ENCODE results near the gene ASTN2.

ASTN2 gene

GRCh38 chr9:116543731-116544400, 871.0 kb downstream of the ASTN2 start:
- no peak for DNase-seq (ENCODE audit: low read depth, low spot score)
- Histone ChIP-seq H3K9ac (ENCODE audit: insufficient read length, low read depth) (no peak overlapping the region), H3K9me3 (ENCODE audit: insufficient read depth, low read length) (no peaks in the 10 kb centered on the region), H3K36me3 (ENCODE audit: insufficient read depth, insufficient read length, low read length) (no peaks in the 10 kb centered on the region), H3K4me1 (ENCODE audit: insufficient read depth, insufficient read length) (peaks cover 5% of the 10 kb centered on the region), H3K27me3 (ENCODE audit: insufficient read depth, insufficient read length) (no peaks in the 10 kb centered on the region), H3K4me3 (ENCODE audit: insufficient read length, low read depth) (no peak overlapping the region)
- TF ChIP-seq YY1 (IDR thresholded peaks at IDR 0.05; ENCODE audit: insufficient read depth, insufficient read length): no peak
- TF ChIP-seq SUZ12 (IDR thresholded peaks at IDR 0.05; ENCODE audit: extremely low read depth, insufficient read depth, insufficient read length): no peak
- TF ChIP-seq ZNF274 (IDR thresholded peaks at IDR 0.05; ENCODE audit: low read depth, low read length): no peak

- Histone ChIP-seq H3K9ac (ENCODE audit: insufficient read length, low read depth) (no peak overlapping the region), H3K4me3 (ENCODE audit: insufficient read length, low read depth) (no peak overlapping the region), H3K36me3 (ENCODE audit: insufficient read depth, insufficient read length, low read length) (no peaks in the 10 kb centered on the region), H3K27me3 (ENCODE audit: insufficient read depth, insufficient read length) (no peaks in the 10 kb centered on the region), H3K9me3 (ENCODE audit: insufficient read depth, low read length) (peaks cover 18% of the 10 kb centered on the region), H3K4me1 (ENCODE audit: insufficient read depth, insufficient read length) (no peaks in the 10 kb centered on the region)
- TF ChIP-seq ZNF274 (IDR thresholded peaks at IDR 0.05; ENCODE audit: low read depth, low read length) (no peak), YY1 (IDR thresholded peaks at IDR 0.05; ENCODE audit: insufficient read depth, insufficient read length) (no peak), SUZ12 (IDR thresholded peaks at IDR 0.05; ENCODE audit: extremely low read depth, insufficient read depth, insufficient read length) (no peak)
- DNase-seq (ENCODE audit: low read depth, low spot score): no peak
Measured at GRCh38 chr9:116541402-116541801, 873.5 kb downstream of the ASTN2 start.

DNA sequence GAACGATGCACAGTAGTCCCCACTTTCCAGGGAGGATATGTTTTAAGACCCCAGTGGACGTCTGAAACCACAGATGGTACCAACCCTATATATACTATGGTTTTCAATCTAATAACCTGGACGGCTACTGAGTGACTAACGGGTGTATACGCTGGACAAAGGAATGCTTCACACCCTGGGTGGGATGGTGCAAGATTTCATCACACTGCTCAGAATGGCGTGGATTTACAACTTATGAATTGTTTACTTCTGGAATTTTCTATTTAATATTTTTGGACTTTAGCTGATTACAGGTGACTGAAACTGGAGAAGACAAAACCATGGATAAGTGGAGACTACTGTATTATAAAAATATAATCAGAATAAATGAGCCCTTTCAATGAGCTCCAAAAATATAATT, 875.3 kb downstream of the ASTN2 start:
- H3K4me3 ChIP-seq (ENCODE audit: insufficient read length, low read depth): no peak overlapping the region
- H3K9ac ChIP-seq (ENCODE audit: insufficient read length, low read depth): no peak overlapping the region
- no peaks in the 10 kb centered on the region for H3K4me1 ChIP-seq (ENCODE audit: insufficient read depth, insufficient read length)
- TF ChIP-seq YY1 (IDR thresholded peaks at IDR 0.05; ENCODE audit: insufficient read depth, insufficient read length) (no peak), ZNF274 (IDR thresholded peaks at IDR 0.05; ENCODE audit: low read depth, low read length) (no peak), SUZ12 (IDR thresholded peaks at IDR 0.05; ENCODE audit: extremely low read depth, insufficient read depth, insufficient read length) (no peak)
- H3K27me3 ChIP-seq (ENCODE audit: insufficient read depth, insufficient read length): no peaks in the 10 kb centered on the region
- H3K36me3 ChIP-seq (ENCODE audit: insufficient read depth, insufficient read length, low read length): no peaks in the 10 kb centered on the region
- no peak for DNase-seq (ENCODE audit: low read depth, low spot score)
- peaks cover 18% of the 10 kb centered on the region for H3K9me3 ChIP-seq (ENCODE audit: insufficient read depth, low read length)

DNA sequence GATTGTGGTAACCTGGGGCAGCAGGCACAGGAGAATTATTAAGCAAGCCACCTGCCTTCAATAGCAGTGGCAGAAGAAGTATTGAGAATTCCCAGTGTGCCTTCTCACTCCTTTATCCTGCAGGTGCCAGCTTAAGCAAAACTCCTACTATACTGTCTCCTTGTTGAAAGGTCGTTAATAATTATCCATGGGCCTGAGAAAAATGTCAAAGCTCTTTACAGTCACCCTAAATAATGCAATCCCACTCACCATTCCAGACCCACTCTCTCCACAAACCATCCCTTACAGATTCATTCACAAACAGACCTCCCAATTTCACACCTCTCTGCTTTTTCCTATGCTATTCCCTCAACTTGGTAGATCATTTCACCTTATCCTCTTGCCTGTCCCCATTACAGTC, 889.2 kb downstream of the ASTN2 start:
- Histone ChIP-seq H3K4me3 (ENCODE audit: insufficient read length, low read depth) (no peak overlapping the region), H3K36me3 (ENCODE audit: insufficient read depth, insufficient read length, low read length) (no peaks in the 10 kb centered on the region)

DNA sequence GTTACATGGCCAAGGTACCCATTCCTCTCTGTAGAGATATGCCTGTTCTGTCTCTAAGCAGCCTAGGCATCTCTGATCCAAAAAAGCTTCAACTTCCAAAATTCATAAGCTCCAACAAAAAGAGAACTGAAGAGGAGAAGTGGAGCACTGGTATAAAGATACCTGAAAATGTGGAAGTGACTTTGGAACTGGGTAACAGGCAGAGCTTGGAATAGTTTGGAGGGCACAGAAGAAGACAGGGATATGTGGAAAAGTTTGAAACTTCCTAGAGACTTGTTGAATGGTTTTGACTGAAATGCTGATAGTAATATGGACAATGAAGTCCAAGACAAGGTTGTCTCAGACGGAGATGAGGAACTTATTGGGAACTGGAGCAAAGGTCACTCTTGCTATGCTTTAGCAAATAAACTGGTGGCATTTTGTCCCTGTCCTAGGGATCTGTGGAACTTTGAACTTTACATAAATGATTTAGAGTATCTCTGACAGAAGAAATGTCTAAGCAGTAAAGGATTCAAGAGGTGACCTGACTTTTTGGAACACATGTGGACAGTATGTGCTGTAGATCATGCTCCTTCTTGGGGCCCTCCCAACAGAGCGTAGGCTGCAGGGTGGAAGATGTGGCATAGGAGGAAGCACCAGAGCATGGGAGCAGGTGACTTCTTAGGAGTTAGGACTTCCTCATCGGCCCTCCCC, 889.9 kb downstream of the ASTN2 start:
- Histone ChIP-seq H3K9me3 (ENCODE audit: insufficient read depth, low read length) (peaks cover 10% of the 10 kb centered on the region; the same call in 1 of the 2 replicates), H3K9ac (ENCODE audit: insufficient read length, low read depth) (no peak overlapping the region), H3K36me3 (ENCODE audit: insufficient read depth, insufficient read length, low read length) (no peaks in the 10 kb centered on the region), H3K4me1 (ENCODE audit: insufficient read depth, insufficient read length) (no peaks in the 10 kb centered on the region), H3K4me3 (ENCODE audit: insufficient read length, low read depth) (no peak overlapping the region), H3K27me3 (ENCODE audit: insufficient read depth, insufficient read length) (no peaks in the 10 kb centered on the region)
- TF ChIP-seq SUZ12 (IDR thresholded peaks at IDR 0.05; ENCODE audit: extremely low read depth, insufficient read depth, insufficient read length) (no peak), ZNF274 (IDR thresholded peaks at IDR 0.05; ENCODE audit: low read depth, low read length) (no peak), YY1 (IDR thresholded peaks at IDR 0.05; ENCODE audit: insufficient read depth, insufficient read length) (no peak)
- no peak for DNase-seq (ENCODE audit: low read depth, low spot score)

More for the DNA sequence above, 889.2 kb downstream of the ASTN2 start:
- peaks cover 10% of the 10 kb centered on the region; the same call in 1 of the 2 replicates for H3K9me3 ChIP-seq (ENCODE audit: insufficient read depth, low read length)
- H3K9ac ChIP-seq (ENCODE audit: insufficient read length, low read depth): no peak overlapping the region
- TF ChIP-seq SUZ12 (IDR thresholded peaks at IDR 0.05; ENCODE audit: extremely low read depth, insufficient read depth, insufficient read length): no peak
- no peak for TF ChIP-seq YY1 (IDR thresholded peaks at IDR 0.05; ENCODE audit: insufficient read depth, insufficient read length)
- no peak for TF ChIP-seq ZNF274 (IDR thresholded peaks at IDR 0.05; ENCODE audit: low read depth, low read length)
- no peaks in the 10 kb centered on the region for H3K27me3 ChIP-seq (ENCODE audit: insufficient read depth, insufficient read length)
- DNase-seq (ENCODE audit: low read depth, low spot score): no peak
- no peaks in the 10 kb centered on the region for H3K4me1 ChIP-seq (ENCODE audit: insufficient read depth, insufficient read length)

- Histone ChIP-seq H3K27me3 (ENCODE audit: insufficient read depth, insufficient read length) (no peaks in the 10 kb centered on the region), H3K9ac (ENCODE audit: insufficient read length, low read depth) (no peak overlapping the region), H3K36me3 (ENCODE audit: insufficient read depth, insufficient read length, low read length) (no peaks in the 10 kb centered on the region), H3K4me3 (ENCODE audit: insufficient read length, low read depth) (no peak overlapping the region), H3K4me1 (ENCODE audit: insufficient read depth, insufficient read length) (no peaks in the 10 kb centered on the region), H3K9me3 (ENCODE audit: insufficient read depth, low read length) (peaks cover 28% of the 10 kb centered on the region; the same call in 1 of the 2 replicates)
- no peak for DNase-seq (ENCODE audit: low read depth, low spot score)
- no peak for TF ChIP-seq YY1 (IDR thresholded peaks at IDR 0.05; ENCODE audit: insufficient read depth, insufficient read length)
- no peak for TF ChIP-seq SUZ12 (IDR thresholded peaks at IDR 0.05; ENCODE audit: extremely low read depth, insufficient read depth, insufficient read length)
- TF ChIP-seq ZNF274 (IDR thresholded peaks at IDR 0.05; ENCODE audit: low read depth, low read length): no peak
Measured at GRCh38 chr9:116520218-116520617, 894.6 kb downstream of the ASTN2 start.

- Histone ChIP-seq H3K9ac (ENCODE audit: insufficient read length, low read depth) (no peak overlapping the region), H3K9me3 (ENCODE audit: insufficient read depth, low read length) (peaks cover 39% of the 10 kb centered on the region; the same call in 1 of the 2 replicates), H3K4me1 (ENCODE audit: insufficient read depth, insufficient read length) (no peaks in the 10 kb centered on the region), H3K36me3 (ENCODE audit: insufficient read depth, insufficient read length, low read length) (no peaks in the 10 kb centered on the region), H3K27me3 (ENCODE audit: insufficient read depth, insufficient read length) (no peaks in the 10 kb centered on the region), H3K4me3 (ENCODE audit: insufficient read length, low read depth) (no peak overlapping the region)
- no peak for DNase-seq (ENCODE audit: low read depth, low spot score)
- TF ChIP-seq YY1 (IDR thresholded peaks at IDR 0.05; ENCODE audit: insufficient read depth, insufficient read length) (no peak), SUZ12 (IDR thresholded peaks at IDR 0.05; ENCODE audit: extremely low read depth, insufficient read depth, insufficient read length) (no peak), ZNF274 (IDR thresholded peaks at IDR 0.05; ENCODE audit: low read depth, low read length) (no peak)
Measured at GRCh38 chr9:116516456-116516855, 898.4 kb downstream of the ASTN2 start.

All from NT2/D1 (cell line).